GM23338 (cell line): ENCODE measurements around the gene ANKS1B. TPM values are rescaled to one million over a fixed set of nuclear protein-coding genes. Genes with fewer than 3 reads are reported as not detected.

Experiments used
- ATAC-seq: fragments of 200-7000 bp; cut with Tn5 transposase; 3 replicates; pipeline ENCODE4 v1.9.1; 2020
- DNase-seq: peaks from one replicate; pipeline ENCODE4 v3.0.0-alpha.2; 2015; ENCODE audit warnings: low spot score
- H2AFZ ChIP-seq: fragments of 200-600 bp; sonication (generic); 2 replicates; pipeline ENCODE4 v1.8.0; 2016; ENCODE audit warnings: antibody characterized with exemption, mild to moderate bottlenecking, moderate library complexity
- H3F3A ChIP-seq: fragments of 200-600 bp; sonication (generic); replicated peaks from 2 replicates; pipeline ENCODE4 v1.8.0; 2017; ENCODE audit warnings: antibody characterized with exemption, mixed run types, low read depth
- H3K27ac ChIP-seq: fragments of 200-600 bp; sonication (generic); 2 replicates; pipeline ENCODE4 v1.6.1; 2016; ENCODE audit warnings: low read depth
- H3K27me3 ChIP-seq: fragments of 200-600 bp; sonication (generic); 2 replicates; pipeline ENCODE4 v1.8.0; 2016; ENCODE audit warnings: mild to moderate bottlenecking, mixed run types, moderate library complexity; ENCODE audit not compliant: insufficient read depth
- H3K36me3 ChIP-seq: fragments of 200-600 bp; sonication (generic); 2 replicates; pipeline ENCODE4 v1.8.0; 2016; ENCODE audit warnings: mild to moderate bottlenecking; ENCODE audit not compliant: insufficient read depth
- H3K4me1 ChIP-seq: fragments of 200-600 bp; sonication (generic); 2 replicates; pipeline ENCODE4 v1.8.0; 2016; ENCODE audit warnings: mild to moderate bottlenecking, moderate library complexity; ENCODE audit not compliant: insufficient read depth
- H3K4me2 ChIP-seq: fragments of 200-600 bp; sonication (generic); 2 replicates; pipeline ENCODE4 v1.7.1; 2017; ENCODE audit warnings: mixed run types
- H3K4me3 ChIP-seq: fragments of 200-600 bp; sonication (generic); 2 replicates; pipeline ENCODE4 v1.6.1; 2016; ENCODE audit warnings: mixed run types
- H3K79me2 ChIP-seq: fragments of 200-600 bp; sonication (generic); replicated peaks from 2 replicates; pipeline ENCODE4 v1.8.0; 2017; ENCODE audit warnings: mild to moderate bottlenecking; ENCODE audit not compliant: insufficient read depth
- H3K9me2 ChIP-seq: fragments of 200-600 bp; sonication (generic); 2 replicates; pipeline ENCODE4 v1.8.0; 2017; ENCODE audit not compliant: insufficient read depth
- H4K20me1 ChIP-seq: fragments of 200-600 bp; sonication (generic); replicated peaks from 2 replicates; pipeline ENCODE4 v1.8.0; 2017; ENCODE audit warnings: mild to moderate bottlenecking; ENCODE audit not compliant: insufficient read depth
- H3K27ac Mint-ChIP-seq: 2 replicates; pipeline ENCODE4 v1.8.0; 2020; ENCODE audit warnings: inconsistent platforms, mild to moderate bottlenecking, moderate library complexity, mixed read lengths
- H3K27me3 Mint-ChIP-seq: 3 replicates; pipeline ENCODE4 v1.8.0; 2022; ENCODE audit warnings: low read depth, mild to moderate bottlenecking, moderate library complexity, mixed read lengths, inconsistent platforms; ENCODE audit not compliant: insufficient read depth, poor library complexity
- H3K36me3 Mint-ChIP-seq: 3 replicates; pipeline ENCODE4 v1.8.0; 2021; ENCODE audit warnings: low read depth, mild to moderate bottlenecking, inconsistent platforms, moderate library complexity, mixed read lengths
- H3K4me1 Mint-ChIP-seq: 3 replicates; pipeline ENCODE4 v1.8.0; 2020; ENCODE audit warnings: mild to moderate bottlenecking, inconsistent platforms, mixed read lengths
- H3K4me3 Mint-ChIP-seq: 3 replicates; pipeline ENCODE4 v1.8.0; 2021; ENCODE audit warnings: moderate library complexity, mild to moderate bottlenecking, inconsistent platforms, mixed read lengths
- H3K9me3 Mint-ChIP-seq: 3 replicates; pipeline ENCODE4 v1.8.0; 2020; ENCODE audit warnings: moderate library complexity, mild to moderate bottlenecking, inconsistent platforms, mixed read lengths
- CTCF ChIP-seq, 2 experiments: fragments of 200-600 bp in 1 of 2; sonication (generic) in 1 of 2; conservative IDR thresholded peaks; 2 replicates each; pipeline versions ENCODE4 v1.5.1 to v1.6.1; 2016 to 2017; ENCODE audit warnings: antibody characterized with exemption in 2 of 2, low read depth in 2 of 2, mild to moderate bottlenecking in 2 of 2, moderate library complexity in 1 of 2
- EZH2 ChIP-seq: fragments of 200-600 bp; sonication (generic); IDR thresholded peaks from one replicate; pipeline ENCODE4 v1.8.0; 2017; ENCODE audit warnings: antibody characterized with exemption, mild to moderate bottlenecking, low read depth; ENCODE audit not compliant: unreplicated experiment
- NANOG ChIP-seq: IDR thresholded peaks from 2 replicates; pipeline ENCODE4 v1.6.1; 2016; ENCODE audit warnings: antibody characterized with exemption, borderline replicate concordance
- POLR2AphosphoS5 ChIP-seq: IDR thresholded peaks from 2 replicates; pipeline ENCODE4 v1.6.1; 2016; ENCODE audit warnings: antibody characterized with exemption, low read depth
- STAT1 ChIP-seq: IDR thresholded peaks from one replicate; pipeline ENCODE4 v1.6.1; 2016; ENCODE audit warnings: antibody characterized with exemption; ENCODE audit not compliant: unreplicated experiment
- ZNF462 ChIP-seq: fragments of 250-450 bp; sonication (Bioruptor Pico); IDR thresholded peaks from 2 replicates; pipeline ENCODE4 v1.5.0; 2020; ENCODE audit warnings: mild to moderate bottlenecking, moderate library complexity
- polyA plus RNA-seq: library from polyadenylated mRNA; unstranded; fragments of >200 nt; fragmentation: Nextera tagmentation; extraction: Ambion mirVana; gene quantifications from 2 replicates; pipeline ENCODE4 v1.2.1, GENCODE V29; 2016
- total RNA-seq: library from RNA; depleted of rRNA; stranded (reverse); fragments of >200 nt; shearing (Covaris generic); gene quantifications from 2 replicates; pipeline ENCODE4 v1.2.3, GENCODE V29; 2014

Gene ANKS1B
- total and polyA plus RNA-seq, 2 experiments from 2014 or later = 4.3 to 5.8 TPM

- TF ChIP-seq CTCF (conservative IDR thresholded peaks at IDR 0.05; ENCODE audit: low read depth in 2 of 2) (no peak), POLR2AphosphoS5 (no peak), NANOG (no peak), ZNF462 (no peak), STAT1 (no peak)
Measured at GRCh38 chr12:99271071-99271470, 713.7 kb downstream of the ANKS1B start (continued).

- Mint-ChIP-seq H3K9me3 (no peaks in the 10 kb centered on the region; the same call in 2 of the 3 replicates), H3K4me1 (peaks cover 4% of the 10 kb centered on the region; the same call in 2 of the 3 replicates), H3K4me3 (no peak overlapping the region), H3K27me3 (no peaks in the 10 kb centered on the region), H3K27ac (no peak overlapping the region), H3K36me3 (peaks cover 5% of the 10 kb centered on the region; the same call in 2 of the 3 replicates)
- no peak overlapping the region for H2AFZ ChIP-seq
- H3K9me2 ChIP-seq = no peaks in the 10 kb centered on the region; the same call in 1 of the 2 replicates
- peaks cover 5% of the 10 kb centered on the region; the same call in 1 of the 2 replicates for H3K4me1 ChIP-seq
- H3K4me3 ChIP-seq = no peak overlapping the region
- no peak for ATAC-seq
- H3K4me2 ChIP-seq = no peak overlapping the region
- no peaks in the 10 kb centered on the region for H3K36me3 ChIP-seq
- H3K27ac ChIP-seq = no peak overlapping the region
- H3F3A ChIP-seq = no peaks in the 10 kb centered on the region
- no peak for DNase-seq
- no peaks in the 10 kb centered on the region for H3K27me3 ChIP-seq
- H4K20me1 ChIP-seq = no peaks in the 10 kb centered on the region
- no peaks in the 10 kb centered on the region for H3K79me2 ChIP-seq
- no peak for TF ChIP-seq EZH2
- no peak for TF ChIP-seq CTCF (conservative IDR thresholded peaks at IDR 0.05; ENCODE audit: low read depth in 2 of 2)
- TF ChIP-seq NANOG = no peak
Measured at GRCh38 chr12:99267038-99267437, 717.7 kb downstream of the ANKS1B start.
